Gastrocnemius medialis (tissue), 4 donors: ENCODE data around the gene DNAJC21.

Source experiments
- POLR2A ChIP-seq, 2 donors: fragments of 450-650 bp; IDR thresholded peaks; one replicate each; pipeline ENCODE4 v1.6.1; 2017; ENCODE audit warnings: antibody characterized with exemption in 2 of 2, mild to moderate bottlenecking in 2 of 2, moderate library complexity in 2 of 2
- TF ChIP-seq, protein P1 (sequence below), 5 experiments: fragments of 450-650 bp in 3 of 5; fragments of 200-600 bp in 2 of 5; sonication (generic) in 2 of 5; IDR thresholded peaks in 4 of 5; conservative IDR thresholded peaks in 1 of 5; 1 replicate in 4 of 5; 2 replicates in 1 of 5; pipeline ENCODE4 v1.5.1; 2016 to 2019; ENCODE audit warnings: antibody characterized with exemption in 5 of 5, mild to moderate bottlenecking in 3 of 5, moderate library complexity in 3 of 5

DNA sequence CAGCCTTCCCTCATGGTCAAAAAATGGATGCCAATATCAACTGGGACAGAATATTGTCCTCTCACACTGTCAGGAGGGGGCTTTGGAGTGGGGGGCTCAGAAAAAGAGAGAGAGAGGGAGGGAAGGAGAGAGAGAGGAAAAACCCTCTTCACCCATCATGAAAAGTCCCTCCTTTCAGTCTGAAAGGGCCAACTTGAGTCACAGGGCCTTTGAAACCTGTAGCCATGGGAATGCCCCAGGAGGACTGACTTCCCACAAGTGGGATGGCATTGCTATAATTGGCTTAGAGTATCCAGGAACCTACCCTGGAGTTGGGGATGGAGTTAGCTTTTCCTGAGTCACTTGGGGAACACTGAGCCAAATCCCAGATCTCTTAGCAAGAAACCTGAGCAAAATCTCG, 41.2 kb downstream of the DNAJC21 start:
- no peak for TF ChIP-seq POLR2A (IDR thresholded peaks at IDR 0.05)
- TF ChIP-seq, protein P1, sequence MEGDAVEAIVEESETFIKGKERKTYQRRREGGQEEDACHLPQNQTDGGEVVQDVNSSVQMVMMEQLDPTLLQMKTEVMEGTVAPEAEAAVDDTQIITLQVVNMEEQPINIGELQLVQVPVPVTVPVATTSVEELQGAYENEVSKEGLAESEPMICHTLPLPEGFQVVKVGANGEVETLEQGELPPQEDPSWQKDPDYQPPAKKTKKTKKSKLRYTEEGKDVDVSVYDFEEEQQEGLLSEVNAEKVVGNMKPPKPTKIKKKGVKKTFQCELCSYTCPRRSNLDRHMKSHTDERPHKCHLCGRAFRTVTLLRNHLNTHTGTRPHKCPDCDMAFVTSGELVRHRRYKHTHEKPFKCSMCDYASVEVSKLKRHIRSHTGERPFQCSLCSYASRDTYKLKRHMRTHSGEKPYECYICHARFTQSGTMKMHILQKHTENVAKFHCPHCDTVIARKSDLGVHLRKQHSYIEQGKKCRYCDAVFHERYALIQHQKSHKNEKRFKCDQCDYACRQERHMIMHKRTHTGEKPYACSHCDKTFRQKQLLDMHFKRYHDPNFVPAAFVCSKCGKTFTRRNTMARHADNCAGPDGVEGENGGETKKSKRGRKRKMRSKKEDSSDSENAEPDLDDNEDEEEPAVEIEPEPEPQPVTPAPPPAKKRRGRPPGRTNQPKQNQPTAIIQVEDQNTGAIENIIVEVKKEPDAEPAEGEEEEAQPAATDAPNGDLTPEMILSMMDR (IDR thresholded peaks at IDR 0.05 in 4 of 5, conservative IDR thresholded peaks at IDR 0.05 in 1 of 5) = no peak
